Naive B cell (primary cell): Measurements from ENCODE around the gene PPP1CC. TPM values are rescaled to one million over a fixed set of nuclear protein-coding genes. Genes with fewer than 3 reads are reported as not detected.

Source experiments
- ATAC-seq, 2 donors: fragments of 150-1000 bp; cut with Tn5 transposase; 2 replicates each; pipeline ENCODE4 v1.10.0; 2021; ENCODE audit warnings: low read depth in 2 of 2, mild to moderate bottlenecking in 2 of 2, moderate library complexity in 2 of 2
- DNase-seq: peaks from one replicate; pipeline ENCODE4 v3.0.0; 2022
- H3K27ac Mint-ChIP-seq, 6 donors: one replicate each; pipeline ENCODE4 v1.8.0; 2020 to 2022; ENCODE audit warnings: mild to moderate bottlenecking in 6 of 6, mixed read lengths in 6 of 6, moderate library complexity in 5 of 6, inconsistent platforms in 2 of 6
- H3K27me3 Mint-ChIP-seq, 3 donors: one replicate each; pipeline ENCODE4 v1.8.0; 2021 to 2022; ENCODE audit warnings: mixed read lengths in 3 of 3, mild to moderate bottlenecking in 1 of 3
- H3K36me3 Mint-ChIP-seq, 2 donors: one replicate each; pipeline ENCODE4 v1.8.0; 2020 to 2022; ENCODE audit warnings: mixed read lengths in 2 of 2, inconsistent platforms in 1 of 2, mild to moderate bottlenecking in 1 of 2
- H3K4me1 Mint-ChIP-seq, 3 donors: one replicate each; pipeline ENCODE4 v1.8.0; 2020 to 2022; ENCODE audit warnings: mixed read lengths in 3 of 3, inconsistent platforms in 1 of 3, mild to moderate bottlenecking in 1 of 3, moderate library complexity in 1 of 3
- H3K4me3 Mint-ChIP-seq, 8 donors: one replicate each; pipeline ENCODE4 v1.8.0; 2020 to 2022; ENCODE audit warnings: mild to moderate bottlenecking in 8 of 8, mixed read lengths in 8 of 8, moderate library complexity in 8 of 8, inconsistent platforms in 2 of 8
- H3K9me3 Mint-ChIP-seq, 7 donors: one replicate each; pipeline ENCODE4 v1.8.0; 2020 to 2022; ENCODE audit warnings: mixed read lengths in 7 of 7, mild to moderate bottlenecking in 5 of 7, inconsistent platforms in 2 of 7, moderate library complexity in 1 of 7
- polyA plus RNA-seq, 6 donors: library from polyadenylated mRNA; unstranded; fragments of 300-500 nt; fragmentation: Illumina TruSeq; gene quantifications; one replicate each; pipeline ENCODE4 v1.2.3, GENCODE V29; 2021; ENCODE audit warnings: low read depth in 6 of 6

The PPP1CC gene
- polyA plus RNA-seq, 6 donors from 2014 or later: 198 to 315 (median 216) TPM

- H3K4me1 Mint-ChIP-seq: peaks cover 61 to 79% (median 68%) of the 10 kb centered on the region in 3 donors
- no peak for DNase-seq
- H3K27ac Mint-ChIP-seq: peak overlapping the region; percentile 82 to 96 (median 92)
- H3K4me3 Mint-ChIP-seq: peak overlapping the region; percentile 89 to 100 (median 97)
- no peak for ATAC-seq
- no peaks in the 10 kb centered on the region for H3K27me3 Mint-ChIP-seq
- no peaks in the 10 kb centered on the region for H3K9me3 Mint-ChIP-seq
- H3K36me3 Mint-ChIP-seq: peaks cover 45 to 49% of the 10 kb centered on the region in 2 donors
Measured at GRCh38 chr12:110687396-110688169, 55.1 kb downstream of the PPP1CC start.

GRCh38 chr12:110686294-110686903 is 56.3 kb downstream of the PPP1CC start:
- Mint-ChIP-seq H3K4me3 (peak overlapping the region; percentile 89 to 100 (median 97)), H3K4me1 (peaks cover 59 to 76% (median 68%) of the 10 kb centered on the region in 3 donors), H3K27ac (peak overlapping the region; percentile 47 to 96 (median 91)), H3K36me3 (peaks cover 50 to 56% of the 10 kb centered on the region in 2 donors), H3K9me3 (no peaks in the 10 kb centered on the region), H3K27me3 (no peaks in the 10 kb centered on the region)
- no peak for ATAC-seq
- no peak for DNase-seq

GRCh38 chr12:110684312-110684836 is 58.3 kb downstream of the PPP1CC start:
- H3K36me3 Mint-ChIP-seq: peaks cover 61 to 63% of the 10 kb centered on the region in 2 donors
- H3K27me3 Mint-ChIP-seq: no peaks in the 10 kb centered on the region
- H3K27ac Mint-ChIP-seq: peak overlapping the region in 5 of 6 donors; percentile 42 to 99 (median 82)
- H3K4me3 Mint-ChIP-seq: peak overlapping the region; percentile 89 to 100 (median 97)
- ATAC-seq (no peak), DNase-seq (no peak)
- H3K9me3 Mint-ChIP-seq: no peaks in the 10 kb centered on the region
- H3K4me1 Mint-ChIP-seq: peaks cover 60 to 75% (median 65%) of the 10 kb centered on the region in 3 donors

- no peaks in the 10 kb centered on the region for H3K27me3 Mint-ChIP-seq
- H3K4me1 Mint-ChIP-seq: peaks cover 61 to 79% (median 70%) of the 10 kb centered on the region in 3 donors
- peak overlapping the region in 4 of 6 donors; percentile 59 to 99 (median 76) for H3K27ac Mint-ChIP-seq
- no peak for ATAC-seq
- no peak for DNase-seq
- H3K9me3 Mint-ChIP-seq: no peaks in the 10 kb centered on the region
- peak overlapping the region; percentile 89 to 100 (median 97) for H3K4me3 Mint-ChIP-seq
- H3K36me3 Mint-ChIP-seq: peaks cover 58 to 63% of the 10 kb centered on the region in 2 donors
Measured at GRCh38 chr12:110683888-110684287, 58.8 kb downstream of the PPP1CC start.

GRCh38 chr12:110680032-110680431 is 62.7 kb downstream of the PPP1CC start:
- Mint-ChIP-seq H3K27ac (peak overlapping the region; percentile 65 to 99 (median 92)), H3K36me3 (peaks cover 36 to 51% of the 10 kb centered on the region in 2 donors), H3K4me3 (peak overlapping the region; percentile 81 to 98 (median 90)), H3K9me3 (no peaks in the 10 kb centered on the region), H3K4me1 (peaks cover 69 to 96% (median 89%) of the 10 kb centered on the region in 3 donors), H3K27me3 (no peaks in the 10 kb centered on the region)
- no peak for ATAC-seq
- no peak for DNase-seq

- H3K27me3 Mint-ChIP-seq: no peaks in the 10 kb centered on the region
- peak overlapping the region; percentile 81 to 98 (median 90) for H3K4me3 Mint-ChIP-seq
- no peak for DNase-seq
- H3K27ac Mint-ChIP-seq: peak overlapping the region; percentile 63 to 99 (median 84)
- peaks cover 0 to 2% (median 0%) of the 10 kb centered on the region in 7 donors for H3K9me3 Mint-ChIP-seq
- H3K36me3 Mint-ChIP-seq: peaks cover 35 to 51% of the 10 kb centered on the region in 2 donors
- peaks cover 68 to 96% (median 89%) of the 10 kb centered on the region in 3 donors for H3K4me1 Mint-ChIP-seq
- ATAC-seq: no peak
Measured at GRCh38 chr12:110679201-110679600, 63.5 kb downstream of the PPP1CC start.

GRCh38 chr12:110677982-110678381 is 64.7 kb downstream of the PPP1CC start:
- Mint-ChIP-seq H3K36me3 (peaks cover 36 to 52% of the 10 kb centered on the region in 2 donors), H3K4me3 (peak overlapping the region; percentile 81 to 98 (median 90)), H3K9me3 (peaks cover 0 to 2% (median 0%) of the 10 kb centered on the region in 7 donors), H3K27me3 (no peaks in the 10 kb centered on the region), H3K4me1 (peaks cover 67 to 97% (median 86%) of the 10 kb centered on the region in 3 donors), H3K27ac (peak overlapping the region in 5 of 6 donors; percentile 93 to 99 (median 98))
- DNase-seq (no peak), ATAC-seq (peak; percentile 2 to 9)

GRCh38 chr12:110677206-110677911 is 65.3 kb downstream of the PPP1CC start:
- peak; percentile 73 for DNase-seq
- peaks cover 42 to 58% of the 10 kb centered on the region in 2 donors for H3K36me3 Mint-ChIP-seq
- peaks cover 70 to 97% (median 86%) of the 10 kb centered on the region in 3 donors for H3K4me1 Mint-ChIP-seq
- peak; percentile 82 to 83 for ATAC-seq
- peaks cover 0 to 2% (median 0%) of the 10 kb centered on the region in 7 donors for H3K9me3 Mint-ChIP-seq
- no peaks in the 10 kb centered on the region for H3K27me3 Mint-ChIP-seq
- peak overlapping the region; percentile 66 to 99 (median 97) for H3K27ac Mint-ChIP-seq
- peak overlapping the region; percentile 81 to 98 (median 90) for H3K4me3 Mint-ChIP-seq

- H3K36me3 Mint-ChIP-seq: peaks cover 39 to 55% of the 10 kb centered on the region in 2 donors
- no peak for ATAC-seq
- peaks cover 0 to 2% (median 0%) of the 10 kb centered on the region in 7 donors for H3K9me3 Mint-ChIP-seq
- peaks cover 68 to 97% (median 89%) of the 10 kb centered on the region in 3 donors for H3K4me1 Mint-ChIP-seq
- H3K4me3 Mint-ChIP-seq: peak overlapping the region; percentile 70 to 98 (median 90)
- H3K27ac Mint-ChIP-seq: peak overlapping the region; percentile 84 to 99 (median 94)
- DNase-seq: no peak
- no peaks in the 10 kb centered on the region for H3K27me3 Mint-ChIP-seq
Measured at GRCh38 chr12:110676171-110676570, 66.5 kb downstream of the PPP1CC start.

- DNase-seq: peak; percentile 70
- Mint-ChIP-seq H3K27ac (peak overlapping the region; percentile 96 to 100 (median 99)), H3K4me1 (peaks cover 63 to 100% (median 90%) of the 10 kb centered on the region in 3 donors), H3K4me3 (peak overlapping the region; percentile 74 to 93 (median 86)), H3K27me3 (no peaks in the 10 kb centered on the region), H3K9me3 (peaks cover 0 to 9% (median 4%) of the 10 kb centered on the region in 7 donors), H3K36me3 (peaks cover 46 to 54% of the 10 kb centered on the region in 2 donors)
- peak; percentile 70 to 74 for ATAC-seq
Measured at GRCh38 chr12:110670161-110670701, 72.5 kb downstream of the PPP1CC start.
